Stimulated activated CD4-positive, alpha-beta T cell treated with anti-CD3 and anti-CD28 coated beads, Interleukin-4, amount 100 ng/mL, for 24 hours (primary cell): ENCODE measurements around the gene TBXA2R.
A peak's percentile ranks its signal among the peaks of the same experiment; 100 is the strongest.
"Not testable (repeated sequence)": the region's sequence is repeated elsewhere in the genome, so short reads cannot be mapped to it uniquely, and the experiment has no call there.

Experiments used
- DNase-seq: peaks from one replicate; pipeline ENCODE4 v3.0.0-alpha.2; 2020

TBXA2R gene

DNA sequence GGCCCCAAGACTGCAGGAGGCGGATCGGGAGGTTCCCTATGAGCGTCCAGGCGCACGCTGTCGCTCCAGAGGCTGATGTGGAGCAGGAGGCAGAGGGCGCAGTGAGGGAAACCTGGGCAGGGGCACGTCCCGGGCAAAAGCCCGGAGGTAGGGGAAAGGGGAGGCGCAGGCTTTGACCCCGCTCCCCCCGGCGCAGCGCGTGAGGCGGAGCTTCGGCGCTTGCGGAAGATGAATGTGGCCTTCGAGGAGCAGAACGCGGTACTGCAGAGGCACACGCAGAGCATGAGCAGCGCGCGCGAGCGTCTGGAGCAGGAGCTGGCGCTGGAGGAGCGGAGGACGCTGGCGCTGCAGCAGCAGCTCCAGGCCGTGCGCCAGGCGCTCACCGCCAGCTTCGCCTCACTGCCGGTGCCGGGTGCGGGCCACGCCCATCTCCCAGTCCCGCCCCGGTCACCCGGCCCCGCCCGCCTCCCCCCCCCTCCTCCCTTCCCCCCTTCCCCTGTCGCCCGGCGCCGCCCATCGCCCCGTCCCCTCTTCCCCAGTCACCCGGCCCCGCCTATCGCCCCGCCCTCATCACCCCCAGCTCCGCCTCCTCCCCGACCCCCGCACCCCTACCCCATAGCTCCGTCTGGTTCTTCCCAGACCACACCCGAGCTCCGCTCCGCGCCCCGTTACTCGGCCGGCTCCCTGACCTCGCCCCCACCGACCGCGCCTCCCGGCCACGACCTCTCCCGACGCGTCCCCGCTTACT is 29.8 kb downstream of the TBXA2R start:
- no peak for DNase-seq

DNA sequence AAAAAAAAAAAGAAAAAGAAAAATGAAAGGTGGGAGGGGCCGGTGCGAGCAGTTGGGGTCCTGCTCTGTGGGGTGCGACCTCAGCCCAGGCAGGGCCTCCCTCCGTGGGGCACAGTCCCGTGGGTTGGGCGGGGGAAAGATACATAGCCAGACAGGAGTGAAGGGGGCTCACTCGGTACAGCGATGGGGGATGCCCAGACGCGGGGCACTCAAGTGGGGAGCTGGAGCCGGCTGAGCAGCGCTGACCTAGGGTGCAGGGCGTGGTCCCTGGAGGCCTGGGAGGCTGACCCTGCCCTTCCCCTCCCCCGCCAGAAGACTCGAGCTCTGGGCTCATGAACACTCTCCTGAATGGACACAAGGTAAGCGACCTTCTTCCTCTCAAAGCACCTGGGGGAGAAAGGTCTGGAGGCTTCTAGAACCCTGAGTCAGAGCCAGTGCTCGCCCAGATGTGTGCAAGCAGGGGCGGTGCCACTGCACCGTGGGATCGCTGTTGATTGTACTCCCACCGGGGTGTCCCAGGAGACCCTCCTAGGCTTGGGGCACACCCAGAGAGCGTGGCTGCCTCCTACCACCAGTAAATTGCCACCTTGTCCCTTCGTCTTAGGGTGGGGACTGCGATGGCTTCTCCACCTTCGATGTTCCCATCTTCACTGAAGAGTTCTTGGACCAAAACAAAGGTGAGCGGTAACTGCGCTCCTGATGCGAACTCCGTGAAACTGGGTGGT is 30.6 kb downstream of the TBXA2R start:
- DNase-seq: no peak

DNA sequence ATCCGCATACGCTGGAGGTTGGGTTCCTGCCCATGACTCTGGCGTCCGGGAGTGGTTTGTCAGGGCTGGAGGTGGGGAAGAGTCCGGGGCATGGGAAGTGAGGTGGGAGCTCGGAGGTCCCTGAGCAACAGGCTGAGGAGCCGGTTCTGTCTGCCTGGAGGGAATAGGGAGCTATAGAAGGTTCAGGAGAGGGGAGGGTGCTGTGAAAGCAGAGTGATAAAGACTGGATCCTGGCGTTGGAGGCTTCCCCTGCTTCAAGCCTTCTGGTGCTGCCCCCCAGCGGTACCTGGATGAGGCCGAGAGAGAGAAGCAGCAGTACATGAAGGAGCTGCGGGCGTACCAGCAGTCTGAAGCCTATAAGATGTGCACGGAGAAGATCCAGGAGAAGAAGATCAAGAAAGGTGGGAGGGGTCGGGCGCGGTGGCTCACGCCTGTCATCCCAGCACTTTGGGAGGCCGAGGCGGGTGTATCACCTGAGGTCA is 31.4 kb downstream of the TBXA2R start:
- DNase-seq: peak; percentile 14

DNA sequence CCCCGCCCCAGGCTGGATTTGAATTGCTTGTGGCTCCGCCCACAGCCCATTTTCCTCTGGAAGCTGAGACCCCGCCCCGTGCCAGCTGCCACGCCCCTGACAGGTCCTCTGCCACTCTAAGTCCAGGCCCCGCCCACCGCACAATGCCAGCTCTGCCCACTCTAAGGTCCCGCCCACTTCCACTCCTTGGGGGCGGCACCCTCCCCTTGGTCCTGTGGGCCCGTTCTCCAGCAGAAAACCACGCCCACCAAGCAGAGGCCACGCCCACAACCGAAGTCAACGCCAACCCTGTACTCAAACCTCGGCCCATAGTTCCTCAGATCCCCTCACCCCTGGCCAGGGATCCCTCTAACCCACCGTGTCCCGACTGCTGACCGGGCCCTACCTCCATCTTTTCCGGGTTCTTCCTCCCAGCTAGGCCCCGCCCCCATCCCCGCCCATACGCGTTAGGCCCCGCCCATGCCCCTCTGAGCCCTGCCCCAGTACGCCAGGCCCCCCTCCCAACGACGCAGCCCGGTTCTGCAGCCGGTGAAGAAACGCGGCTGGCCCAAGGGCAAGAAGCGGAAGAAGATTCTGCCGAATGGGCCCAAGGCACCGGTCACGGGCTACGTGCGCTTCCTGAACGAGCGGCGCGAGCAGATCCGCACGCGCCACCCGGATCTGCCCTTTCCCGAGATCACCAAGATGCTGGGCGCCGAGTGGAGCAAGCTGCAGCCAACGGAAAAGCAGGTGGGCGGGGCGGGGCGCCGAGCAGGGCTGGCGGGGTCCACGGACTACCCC is 32.6 kb downstream of the TBXA2R start:
- peak; percentile 82 for DNase-seq

DNA sequence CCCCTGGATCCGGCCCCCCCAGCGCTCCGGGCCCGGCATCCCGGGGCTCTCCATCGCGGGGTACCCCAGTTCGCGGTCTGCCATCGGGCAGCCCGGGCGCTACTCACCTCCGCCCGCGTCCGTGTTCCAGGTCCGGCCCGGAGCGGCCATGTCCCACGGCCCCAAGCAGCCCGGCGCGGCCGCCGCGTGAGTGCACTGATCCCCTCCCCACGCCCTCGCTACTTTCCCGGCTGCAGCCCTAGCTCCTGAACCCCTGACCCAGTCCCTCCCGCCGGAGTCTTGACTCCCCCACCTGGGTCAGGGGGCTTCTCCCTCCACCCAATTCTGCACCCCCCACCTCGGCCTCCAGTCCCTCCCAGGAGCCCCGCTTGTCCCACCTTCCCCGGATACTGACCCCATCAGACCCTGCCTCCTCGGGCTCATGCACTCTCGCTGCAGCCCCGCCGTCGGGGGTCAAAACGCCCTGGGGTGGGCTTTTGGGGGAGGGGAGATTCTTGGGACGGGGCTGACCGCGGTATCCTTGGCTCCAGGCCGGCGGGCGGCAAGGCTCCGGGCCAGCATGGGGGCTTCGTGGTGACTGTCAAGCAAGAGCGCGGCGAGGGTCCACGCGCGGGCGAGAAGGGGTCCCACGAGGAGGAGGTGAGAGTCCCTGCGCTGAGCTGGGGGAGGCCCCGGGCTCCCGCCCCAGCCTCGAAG is 33.4 kb downstream of the TBXA2R start:
- peak; percentile 24 for DNase-seq

DNA sequence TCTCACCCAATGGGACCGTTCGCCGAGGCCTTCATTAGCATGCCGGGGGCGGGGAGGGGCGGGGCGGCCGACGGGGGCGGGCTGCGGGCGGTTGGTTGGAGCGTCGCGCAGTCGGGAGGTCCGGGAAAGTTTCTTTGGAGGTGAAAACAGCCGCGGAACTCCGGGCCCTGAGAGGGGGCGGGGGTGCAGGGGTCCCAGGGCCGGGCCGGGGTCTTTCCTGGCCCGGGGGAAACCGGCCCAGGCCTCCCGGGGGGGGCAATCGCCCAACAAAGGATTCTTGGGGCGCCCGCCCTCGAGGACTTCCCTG is 33.9 kb downstream of the TBXA2R start, which contains the start of gene HMG20B:
TSS of gene HMG20B (plus strand) at position 90 of the 307 bp plus-strand sequence. CDS start 366 bp downstream, outside the sequence.
- DNase-seq: no peak

DNA sequence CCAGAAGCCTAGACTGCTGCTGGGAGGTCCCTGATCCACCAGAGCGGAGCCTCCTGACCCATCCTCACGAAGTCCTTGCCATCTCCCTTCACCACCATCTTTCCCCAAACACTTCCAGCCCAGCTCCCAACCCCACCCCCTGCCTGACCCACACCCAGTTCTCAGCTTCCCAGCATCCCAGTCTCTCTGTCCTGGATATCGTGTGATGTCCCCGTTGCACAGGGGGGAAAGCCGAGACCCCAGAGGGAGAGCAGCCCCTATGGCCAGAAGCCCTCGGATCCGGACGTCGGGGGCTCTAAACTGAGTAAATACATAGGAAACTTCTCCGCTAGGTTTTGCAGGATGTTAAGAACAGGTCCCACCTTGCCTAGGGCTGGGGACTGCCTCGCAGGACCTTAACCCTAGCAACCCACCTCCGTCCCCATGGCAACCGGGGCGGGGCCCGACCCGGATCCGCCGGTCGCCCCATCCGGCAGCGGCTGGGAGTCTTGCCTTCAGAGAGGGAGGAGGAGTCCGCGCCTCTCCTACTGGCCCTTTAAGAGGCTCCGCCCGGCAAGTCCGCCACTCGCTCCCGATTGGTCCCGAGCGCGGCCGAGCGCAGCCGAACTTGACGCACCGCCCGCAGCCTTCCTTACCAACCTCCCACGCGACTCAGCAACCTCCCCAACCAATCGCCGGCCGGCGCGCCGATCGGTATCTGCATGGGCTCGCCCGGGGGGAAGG is 34.4 kb downstream of the TBXA2R start:
- peak; percentile 100 for DNase-seq

DNA sequence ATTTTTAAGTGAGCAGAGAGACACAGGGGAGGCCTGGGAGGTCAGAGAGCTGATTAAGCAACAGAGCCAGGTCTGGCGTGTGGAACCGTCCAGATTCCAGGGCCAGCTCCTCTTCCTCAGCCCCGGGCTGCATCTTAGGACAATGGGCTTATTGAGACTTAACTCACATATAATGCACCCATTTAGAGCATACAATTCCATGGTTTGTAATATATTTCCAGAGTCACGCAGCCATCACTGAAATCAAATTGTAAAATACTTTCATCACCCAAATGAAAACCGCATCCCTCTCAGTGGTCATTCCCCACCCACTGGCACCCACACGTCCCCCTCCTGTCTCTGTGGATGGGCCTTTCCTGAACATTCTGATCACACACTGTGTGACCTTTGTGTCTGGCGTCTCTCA is 36.1 kb downstream of the TBXA2R start:
- no peak for DNase-seq

DNA sequence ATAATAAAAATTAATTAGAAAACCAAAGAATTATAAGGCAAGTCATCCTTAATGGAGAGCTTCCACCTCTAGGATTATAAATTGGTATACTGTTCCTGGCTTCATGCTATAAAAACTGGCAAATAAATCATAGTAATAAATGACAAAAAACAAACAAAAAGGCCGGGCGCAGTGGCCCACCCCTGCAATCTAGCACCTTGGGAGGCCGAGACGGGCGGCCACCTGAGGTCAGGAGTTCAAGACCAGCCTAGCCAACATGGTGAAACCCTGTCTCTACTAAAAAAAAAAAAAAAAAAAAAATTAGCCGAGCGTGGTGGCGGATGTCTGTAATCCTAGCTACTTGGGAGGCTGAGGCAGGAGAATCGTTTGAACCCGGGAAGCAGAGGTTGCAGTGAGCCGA is 36.6 kb downstream of the TBXA2R start:
- DNase-seq: not testable (repeated sequence)

DNA sequence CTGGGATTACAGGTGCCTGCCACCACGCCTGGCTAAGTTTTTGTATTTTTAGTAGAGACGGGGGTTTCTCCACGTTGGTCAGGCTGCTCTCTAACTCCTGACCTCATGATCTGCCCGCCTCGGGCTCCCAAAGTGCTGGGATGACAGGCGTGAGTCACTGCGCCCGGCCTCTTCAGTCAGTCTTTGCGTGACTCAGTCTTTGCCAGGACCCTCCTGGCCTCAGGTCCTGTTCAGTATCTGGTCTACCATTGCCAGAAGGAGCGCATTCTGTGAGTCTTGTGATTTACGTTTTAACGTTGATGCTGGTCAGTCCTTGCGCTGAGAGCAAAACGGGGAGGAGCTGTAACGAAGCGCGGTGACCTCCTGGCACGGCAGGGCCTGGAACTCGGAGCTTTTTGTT is 41.5 kb downstream of the TBXA2R start:
- no peak for DNase-seq

DNA sequence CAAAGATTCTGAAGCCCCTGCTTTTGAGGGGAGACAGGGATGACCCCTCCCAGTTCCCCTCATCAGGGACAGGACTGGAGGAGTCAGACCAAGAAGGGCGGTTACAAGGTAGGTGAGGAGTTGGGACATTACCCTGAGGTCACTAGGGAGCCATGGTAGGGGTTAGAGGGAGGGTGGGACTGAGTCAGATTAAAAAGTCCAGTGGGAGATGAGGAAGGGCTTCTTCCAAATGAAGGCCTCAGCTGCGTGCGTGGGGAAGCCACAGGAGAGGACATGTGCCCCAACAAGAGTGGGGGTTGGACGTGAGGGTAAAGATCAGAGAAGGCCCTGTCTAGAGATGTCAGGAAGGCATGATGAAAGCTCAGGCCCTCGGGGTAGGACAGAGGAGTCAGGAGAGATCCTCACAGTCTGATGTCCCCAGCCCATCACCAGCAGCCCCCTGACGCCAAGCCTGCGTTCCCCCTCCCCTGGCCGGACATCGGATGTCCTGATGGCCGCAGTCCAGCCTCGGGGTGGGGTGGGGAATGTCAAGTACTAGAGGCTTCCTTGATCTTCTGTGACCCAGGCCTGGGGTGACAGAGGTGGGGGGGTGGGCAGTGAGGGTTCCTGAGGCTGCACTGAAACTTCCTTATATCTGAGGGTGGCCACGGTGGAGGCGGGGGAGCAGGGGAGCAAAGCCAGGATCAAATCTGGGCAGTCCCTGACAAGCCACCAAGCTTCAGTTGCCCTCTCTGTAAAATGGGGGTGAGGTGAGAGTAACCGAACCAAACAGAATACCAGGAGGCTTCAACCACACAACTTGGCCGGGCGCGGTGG is 42.8 kb downstream of the TBXA2R start:
- DNase-seq: no peak

DNA sequence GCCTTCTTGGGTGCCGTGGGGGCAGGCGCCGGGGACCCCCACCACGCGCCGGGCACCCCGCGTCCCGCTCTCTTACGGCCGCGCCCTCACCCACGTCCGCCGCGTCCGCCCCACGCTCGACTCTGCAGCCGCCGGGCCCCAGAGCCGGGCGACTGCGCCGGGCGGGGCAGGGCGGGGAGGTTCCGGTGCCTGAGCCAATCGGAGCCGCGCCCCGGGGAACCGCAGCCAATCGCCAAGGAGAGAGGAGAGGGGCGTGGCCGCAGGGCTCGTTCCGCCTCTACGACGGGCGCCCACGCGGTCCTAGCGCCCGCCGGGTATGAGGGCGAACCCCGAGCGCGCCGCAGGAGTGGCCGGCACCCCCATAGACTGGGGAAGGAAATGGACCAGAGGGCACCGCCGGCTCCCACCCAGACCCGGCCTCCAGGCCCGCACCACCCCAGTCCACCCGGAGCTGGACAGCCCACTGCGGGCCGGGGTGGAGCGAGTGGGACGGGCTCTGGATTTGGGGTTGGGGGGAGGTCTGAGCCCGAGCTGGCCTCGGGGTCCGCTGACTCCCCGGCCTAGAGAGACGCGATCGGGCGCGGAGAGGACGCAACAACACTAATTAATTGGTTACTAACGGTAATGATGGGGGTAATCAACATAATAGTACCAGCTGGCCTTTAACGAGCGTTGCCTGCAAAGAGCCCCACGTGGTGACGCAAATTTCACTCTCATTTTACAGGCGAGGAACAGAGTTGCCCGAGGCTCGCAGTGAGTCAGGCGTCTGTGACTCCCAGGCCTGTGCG is 49.0 kb downstream of the TBXA2R start, which contains the start of gene MFSD12:
TSS of gene MFSD12 (minus strand) at position 126 of the 788 bp plus-strand sequence. CDS start 183 bp downstream, outside the sequence.
- peak; percentile 96 for DNase-seq

DNA sequence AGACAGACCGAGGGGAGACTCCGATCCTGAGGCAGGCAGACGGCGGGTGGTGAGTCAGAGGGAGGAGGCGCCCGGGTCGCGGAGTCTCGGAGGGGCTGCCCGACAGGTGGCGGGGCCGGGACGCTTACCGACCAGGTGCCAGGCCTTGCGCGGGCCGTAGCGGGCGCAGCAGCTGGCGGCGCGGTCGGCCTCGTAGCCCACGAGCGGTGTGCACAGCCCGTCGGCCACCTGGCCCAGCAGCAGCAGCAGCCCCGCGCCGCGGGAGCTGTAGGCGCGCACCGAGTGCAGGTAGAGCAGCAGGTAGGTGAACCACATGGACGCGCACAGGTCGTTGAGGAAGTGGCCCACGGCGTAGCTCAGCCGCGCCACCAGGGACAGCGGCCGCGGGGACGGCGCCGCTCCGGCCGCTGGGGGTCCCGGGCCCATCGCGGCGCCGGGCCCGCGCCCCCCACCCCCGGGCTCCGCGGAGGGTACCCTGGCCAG is 49.7 kb downstream of the TBXA2R start:
- DNase-seq: peak; percentile 74

DNA sequence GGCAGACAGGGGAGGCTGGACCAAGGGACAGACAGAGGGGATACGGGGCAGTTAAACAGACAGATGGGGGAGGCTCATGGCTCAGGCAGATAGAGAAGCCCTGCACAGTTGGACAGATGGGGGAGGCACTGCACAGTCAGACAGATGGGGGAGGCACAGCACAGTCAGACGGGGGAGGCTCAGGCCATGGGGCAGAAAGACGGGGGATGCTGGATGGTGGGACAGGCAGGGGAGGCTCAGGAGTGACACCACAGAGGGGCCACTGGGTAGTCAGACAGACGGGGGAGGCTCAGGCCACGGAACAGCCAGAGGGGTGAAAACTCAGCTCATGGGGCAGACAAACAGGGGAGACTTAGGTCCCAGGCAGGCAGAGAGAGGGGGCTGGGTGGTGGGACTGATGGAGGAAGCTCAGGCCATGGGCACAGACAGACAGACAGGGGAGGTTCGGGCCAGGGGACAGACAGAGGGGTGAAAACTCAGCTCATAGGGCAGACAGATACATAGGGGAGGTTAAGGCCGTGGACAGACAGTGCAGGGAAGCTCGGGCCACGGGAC is 50.2 kb downstream of the TBXA2R start:
- no peak for DNase-seq

DNA sequence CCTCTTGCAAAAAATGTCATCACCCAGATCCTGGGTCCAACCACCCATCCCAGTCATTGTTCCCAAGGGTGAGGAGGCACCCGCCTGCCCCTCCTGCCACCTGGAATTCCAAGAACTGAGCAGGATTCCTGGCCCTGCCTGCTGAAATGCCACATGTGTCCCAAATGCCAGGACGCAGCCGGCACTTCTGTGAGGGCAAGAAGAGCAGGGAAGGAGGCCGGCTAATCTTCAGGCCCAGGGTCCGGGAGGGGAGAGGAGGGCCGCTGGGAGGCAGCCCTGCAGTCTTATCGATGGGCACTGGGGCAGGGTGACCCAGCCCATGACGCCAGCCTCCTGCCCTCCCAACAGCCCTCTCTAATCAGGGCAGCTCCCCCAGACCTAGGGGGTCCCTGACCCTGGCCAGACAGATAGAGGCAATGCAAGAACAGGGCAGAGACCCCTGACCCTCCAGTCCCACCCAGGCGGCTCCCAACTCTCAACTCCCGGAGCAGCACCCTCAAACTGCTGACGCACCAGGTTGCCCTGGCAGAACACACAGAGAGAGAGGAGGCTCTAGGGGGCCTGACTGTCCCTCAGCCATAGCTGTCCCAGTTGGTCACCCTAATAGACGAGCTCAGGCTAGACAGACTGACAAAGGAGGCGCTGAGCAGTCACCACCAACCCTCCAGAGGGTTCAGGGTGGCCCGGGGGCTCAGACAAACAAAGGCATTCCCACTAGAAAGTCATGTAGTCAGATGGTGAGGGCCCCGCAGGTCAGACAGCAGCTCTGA is 50.8 kb downstream of the TBXA2R start:
- DNase-seq: no peak

DNA sequence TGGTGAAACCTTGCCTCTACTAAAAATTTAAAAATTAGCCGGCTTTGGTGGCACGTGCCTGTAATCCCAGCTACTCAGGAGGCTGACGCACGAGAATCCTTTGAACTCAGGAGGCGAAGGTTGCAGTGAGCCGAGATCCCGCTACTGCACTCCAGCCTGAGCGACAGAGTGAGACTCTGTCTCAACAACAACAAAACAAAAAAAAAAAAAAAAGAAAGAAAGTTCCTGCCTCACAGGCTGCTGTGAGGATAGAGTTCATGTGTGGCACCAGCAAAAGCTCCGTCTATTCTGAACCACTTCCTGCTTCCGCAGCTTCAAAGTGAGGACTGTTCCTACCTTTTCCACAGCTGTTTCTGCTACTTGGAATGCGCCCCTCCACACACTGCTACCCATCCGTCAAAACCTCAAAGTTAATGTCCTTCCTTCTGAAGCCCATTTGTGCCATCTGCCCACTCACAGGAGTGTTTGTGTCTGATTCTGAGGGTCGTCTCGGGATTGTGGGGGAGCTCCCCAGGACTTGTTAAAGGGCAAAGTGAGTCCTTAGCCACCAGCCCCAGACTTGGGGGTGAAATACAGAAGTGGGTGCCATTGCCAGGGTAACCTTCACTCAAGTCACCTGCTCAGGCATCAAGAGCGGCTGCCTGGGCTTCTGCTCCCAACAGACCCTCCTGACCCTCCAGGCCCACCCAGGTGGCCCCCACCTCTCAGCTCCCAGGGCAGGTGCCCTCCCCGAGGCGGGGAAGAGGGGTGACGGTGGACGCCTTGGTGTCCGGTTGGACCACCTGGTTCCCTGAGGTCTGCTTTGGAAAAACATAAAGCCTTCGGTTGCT is 52.2 kb downstream of the TBXA2R start:
- DNase-seq: peak; percentile 39

DNA sequence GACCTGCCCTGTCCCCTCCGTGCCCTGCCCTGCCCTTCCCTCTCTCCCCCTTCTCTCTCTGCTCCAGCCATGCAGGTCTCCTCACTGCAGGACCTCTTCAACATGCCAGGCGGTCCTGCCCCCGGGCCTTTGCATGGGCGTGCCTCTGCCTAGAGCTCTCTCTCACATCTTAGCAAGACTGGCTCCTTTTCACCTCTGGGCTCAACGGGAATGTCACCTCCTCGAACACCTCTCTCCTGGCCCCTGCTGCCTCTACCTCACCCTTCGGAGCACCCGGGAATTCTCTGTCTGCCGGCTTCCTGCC is 54.9 kb downstream of the TBXA2R start:
- no peak for DNase-seq
